Smooth muscle cell of the brain vasculature (primary cell): ENCODE measurements around the gene MAZ.
"Not testable (repeated sequence)": the region's sequence is repeated elsewhere in the genome, so short reads cannot be mapped to it uniquely, and the experiment has no call there.

ENCODE experiments used
- DNase-seq: peaks from one replicate; pipeline ENCODE4 v3.0.0-alpha.2; 2012; ENCODE audit warnings: low read depth, low spot score

Gene MAZ

DNA sequence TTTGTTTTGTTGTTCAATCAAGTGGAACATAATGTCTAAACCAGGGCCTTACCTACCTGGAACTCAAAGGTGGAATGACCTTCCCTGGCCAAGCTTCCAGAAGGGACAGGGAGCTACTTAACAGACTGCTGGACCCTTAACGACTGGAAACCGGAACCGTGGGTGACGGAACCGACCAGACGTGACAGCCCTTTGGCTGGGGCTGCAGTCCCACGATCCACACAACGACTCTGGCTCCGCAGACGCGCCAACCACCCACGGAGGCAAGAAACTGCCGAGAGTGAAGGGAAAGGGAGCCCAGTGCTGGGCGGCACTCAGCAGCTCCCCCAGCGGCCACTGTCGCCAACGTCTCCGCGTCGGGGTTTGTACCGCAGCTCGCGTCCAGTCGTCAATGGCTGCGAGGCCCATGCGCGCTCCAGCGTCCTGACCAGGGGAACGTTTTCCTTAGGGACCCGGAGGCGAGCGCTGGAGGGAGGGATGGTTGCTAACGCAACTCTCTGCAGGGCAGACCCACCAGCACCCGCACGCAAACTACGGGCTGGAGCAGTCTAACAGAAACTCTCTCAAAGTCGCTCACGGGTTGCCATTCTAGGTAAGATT lies 21.3 kb upstream of the MAZ start:
- DNase-seq = no peak

DNA sequence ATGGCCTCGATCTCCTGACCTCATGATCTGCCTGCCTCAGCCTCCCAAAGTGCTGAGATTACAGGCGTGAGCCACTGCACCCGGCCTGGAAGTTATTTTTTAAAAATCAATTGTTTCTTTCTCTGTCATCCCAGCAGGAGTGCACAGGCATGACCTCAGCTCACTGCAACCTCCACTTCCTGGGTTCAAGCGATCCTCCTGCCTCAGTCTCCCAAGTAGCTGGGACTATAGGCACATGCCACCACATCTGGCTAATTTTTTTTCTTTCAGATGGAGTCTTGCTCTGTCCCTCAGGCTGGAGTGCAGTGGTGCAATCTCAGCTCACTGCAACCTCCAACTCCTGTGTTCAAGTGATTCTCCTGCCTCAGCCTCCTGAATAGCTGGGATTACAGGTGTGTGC lies 19.2 kb upstream of the MAZ start:
- DNase-seq = not testable (repeated sequence)

DNA sequence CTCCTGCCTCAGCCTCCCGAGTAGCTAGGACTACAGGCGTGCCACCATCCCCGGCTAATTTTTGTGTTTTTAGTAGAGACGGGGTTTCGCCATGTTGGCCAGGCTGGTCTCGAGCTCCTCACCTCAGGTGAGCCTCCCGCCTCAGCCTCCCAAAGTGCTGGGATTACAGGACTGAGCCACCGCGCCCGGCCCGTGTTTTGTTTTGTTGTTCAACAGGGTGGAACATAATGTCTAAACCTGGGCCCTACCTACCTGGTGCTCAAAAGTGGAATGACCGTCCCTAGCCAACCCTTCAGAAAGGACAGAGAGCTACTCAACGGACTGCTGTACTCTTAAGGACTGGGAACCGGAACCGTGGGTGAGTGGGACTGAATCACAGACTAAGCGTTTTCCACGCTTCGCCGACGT lies 16.6 kb upstream of the MAZ start:
- DNase-seq = no peak

DNA sequence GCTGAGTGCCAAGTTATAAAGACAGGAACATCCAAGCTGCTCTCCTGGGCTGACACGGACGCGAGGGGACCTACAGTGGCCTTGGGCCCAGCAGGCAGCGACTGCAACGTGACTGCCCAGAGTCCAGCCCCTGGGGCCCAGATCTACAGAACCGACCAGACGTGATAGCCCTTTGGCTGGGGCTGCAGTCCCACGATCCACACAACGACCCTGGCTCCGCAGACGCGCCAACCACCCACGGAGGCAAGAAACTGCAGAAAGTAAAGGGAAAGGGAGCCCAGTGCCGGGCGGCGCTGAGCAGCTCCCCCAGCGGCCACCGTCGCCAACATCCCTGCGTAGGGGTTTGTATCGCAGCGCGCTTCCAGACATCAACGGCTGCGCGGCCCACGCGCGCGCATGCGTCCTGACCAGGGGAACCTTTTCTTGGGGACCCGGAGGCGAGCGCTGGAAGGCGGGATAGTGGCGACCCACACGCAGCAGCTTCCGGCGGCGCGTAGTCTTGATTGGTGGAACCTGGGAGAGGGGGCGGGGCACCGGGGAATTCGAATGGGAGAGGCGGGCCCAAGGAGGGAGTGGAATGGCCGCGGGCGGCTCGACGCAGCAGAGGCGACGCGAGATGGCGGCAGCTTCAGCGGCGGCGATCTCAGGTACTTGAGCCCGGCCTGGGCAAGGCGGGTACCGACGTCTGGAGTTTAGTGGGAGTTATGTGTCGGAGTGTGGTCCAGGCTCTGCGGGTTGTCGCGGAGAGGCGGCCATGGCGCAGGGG lies 16.0 kb upstream of the MAZ start, which contains the start of gene KIF22:
TSS of gene KIF22 (plus strand) at position 569 of the 766 bp plus-strand sequence. CDS start at position 578, 9 bp downstream.
- peak; percentile 99 for DNase-seq

DNA sequence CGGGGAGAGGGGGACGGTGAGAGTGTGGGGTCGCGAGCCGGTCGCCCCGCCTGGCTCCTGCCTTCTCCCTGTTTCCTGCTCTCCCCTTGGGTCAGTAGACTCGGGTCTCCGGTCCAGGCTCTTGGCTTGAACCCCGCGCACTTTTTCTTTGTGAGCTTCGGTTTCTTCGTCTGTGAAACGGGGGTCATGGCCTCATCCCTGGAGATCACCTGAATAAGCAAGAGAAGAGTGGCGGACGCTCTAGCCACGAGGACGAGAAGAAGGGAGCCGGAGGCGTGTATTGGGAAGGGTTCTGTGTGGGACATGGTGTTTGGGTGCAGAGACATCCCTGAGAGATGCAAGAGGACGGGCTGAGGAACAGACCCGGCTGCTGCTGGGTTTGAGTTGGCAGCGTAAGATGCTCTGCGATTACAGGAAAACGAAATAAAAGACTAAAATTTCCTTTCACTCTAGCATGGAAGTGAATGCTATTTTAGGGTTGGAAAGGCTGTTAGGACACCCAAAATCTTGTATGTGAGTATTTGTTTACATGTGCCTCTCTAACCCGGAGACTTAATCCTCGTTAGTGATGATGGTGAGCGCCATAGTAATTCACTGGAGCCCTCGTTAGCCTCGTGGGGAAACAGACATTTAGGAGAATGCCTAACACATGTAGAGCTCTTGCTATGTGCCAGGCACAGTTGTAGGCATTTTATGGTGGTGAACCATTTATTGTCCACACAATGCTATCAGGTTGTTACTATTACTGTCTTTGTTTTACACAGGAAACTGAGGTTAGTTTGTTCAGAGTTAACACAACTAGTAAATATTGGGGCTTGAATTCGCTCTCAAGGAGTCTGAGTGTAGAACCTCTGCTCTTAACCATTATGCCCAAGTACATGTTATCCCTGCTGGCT lies 15.1 kb upstream of the MAZ start:
- DNase-seq = no peak

DNA sequence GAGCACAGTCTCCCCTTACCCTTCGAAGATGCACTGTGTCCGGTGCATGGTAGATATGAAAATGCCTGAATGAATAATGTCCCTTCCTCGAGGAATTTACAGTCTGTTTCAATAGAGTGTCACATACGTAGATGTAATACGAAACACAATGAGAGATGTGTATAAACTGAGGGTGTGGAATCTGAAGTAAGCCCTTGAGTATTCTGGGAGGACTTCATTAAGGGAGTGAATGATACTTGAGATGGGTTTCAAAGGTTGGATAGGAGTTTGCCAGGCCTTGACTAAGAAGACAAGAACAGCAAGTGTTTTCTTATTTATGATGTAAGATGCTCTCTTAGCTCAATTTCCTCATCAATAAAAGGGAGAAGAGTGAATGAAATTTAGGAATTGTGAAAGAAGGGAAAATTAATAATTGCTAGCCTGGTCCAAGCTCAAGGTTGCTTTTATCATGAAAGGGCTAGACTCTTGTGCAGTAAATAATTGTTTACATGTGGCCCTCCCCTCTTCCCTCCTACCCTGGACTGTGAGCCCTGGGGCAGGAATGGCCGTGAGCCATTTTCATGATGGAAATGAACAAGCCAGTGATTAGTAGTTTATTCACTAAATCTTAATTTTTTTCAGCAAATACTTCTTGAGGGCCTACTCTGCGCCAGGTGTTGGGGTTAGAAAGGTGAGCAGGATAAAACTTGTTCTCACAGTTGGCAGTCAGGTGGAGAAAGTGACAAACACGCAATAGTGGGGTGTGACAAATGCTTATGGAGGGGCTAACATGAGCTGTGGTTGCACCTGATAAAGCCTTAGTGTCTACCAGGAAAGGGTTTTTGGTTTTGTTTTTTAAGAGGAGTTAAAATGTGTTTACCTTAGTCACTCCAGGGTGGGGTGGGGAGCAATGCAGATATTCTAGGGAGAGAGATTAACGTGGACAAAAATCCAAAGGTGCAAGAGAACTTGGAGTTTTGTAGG lies 14.2 kb upstream of the MAZ start:
- DNase-seq = no peak

DNA sequence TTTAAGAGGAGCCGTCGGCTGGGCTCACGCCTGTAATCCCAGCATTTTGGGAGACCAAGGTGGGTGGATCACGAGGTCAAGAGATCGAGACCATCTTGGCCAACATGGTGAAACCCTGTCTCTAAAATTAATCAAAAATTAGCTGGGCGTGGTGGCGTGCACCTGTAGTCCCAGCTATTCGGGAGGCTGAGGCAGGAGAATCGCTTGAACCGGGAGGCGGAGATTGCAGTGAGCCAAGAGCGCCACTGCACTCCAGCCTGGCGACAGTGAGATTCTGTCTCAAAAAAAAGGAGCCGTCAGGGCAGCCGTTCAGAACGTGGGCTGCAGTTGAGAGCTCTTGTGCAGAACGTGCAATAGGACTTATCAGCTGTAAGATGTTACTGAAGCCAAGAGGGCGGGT lies 13.2 kb upstream of the MAZ start:
- DNase-seq = not testable (repeated sequence)

DNA sequence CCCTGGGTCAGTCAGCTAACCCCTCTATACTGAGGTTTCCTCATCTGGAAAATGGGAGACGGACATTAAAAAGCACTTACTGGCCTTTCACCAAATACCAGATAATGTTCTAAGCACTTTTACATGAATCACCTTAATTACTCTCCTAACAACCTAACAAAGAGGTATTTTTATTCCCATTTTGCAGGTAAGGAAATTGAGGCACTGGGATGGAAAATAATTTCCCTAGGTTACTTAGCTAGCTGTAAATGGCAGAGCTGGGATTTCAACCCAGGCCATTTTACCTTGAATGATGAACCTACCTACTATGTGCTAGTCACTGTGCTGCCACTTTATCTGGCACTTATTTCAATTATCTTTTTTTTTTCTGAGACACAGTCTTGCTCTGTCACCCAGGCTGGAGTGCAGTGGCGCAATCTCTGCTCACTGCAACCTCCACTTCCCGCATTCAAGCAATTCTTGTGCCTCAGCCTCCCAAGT lies 12.1 kb upstream of the MAZ start:
- no peak for DNase-seq

DNA sequence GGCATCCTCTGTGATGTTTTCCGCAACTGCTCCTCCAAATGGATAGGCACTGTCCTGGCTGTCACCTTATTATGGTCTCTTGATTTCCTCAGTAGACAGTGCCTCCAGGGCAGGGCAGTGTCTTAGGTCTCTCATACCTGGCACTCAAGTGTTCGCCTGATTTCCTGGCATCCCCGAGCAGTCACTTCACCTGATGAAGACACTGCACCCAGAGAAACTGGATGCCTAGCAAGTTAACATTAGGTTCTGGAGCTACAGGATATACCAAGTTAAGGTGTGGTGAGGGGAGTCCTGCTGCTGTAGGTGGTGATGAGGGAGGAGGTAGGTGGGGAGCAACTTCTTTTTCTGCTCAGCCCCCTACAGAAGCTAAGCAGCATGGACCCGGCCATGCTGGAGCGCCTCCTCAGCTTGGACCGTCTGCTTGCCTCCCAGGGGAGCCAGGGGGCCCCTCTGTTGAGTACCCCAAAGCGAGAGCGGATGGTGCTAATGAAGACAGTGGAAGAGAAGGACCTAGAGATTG lies 3.9 kb upstream of the MAZ start:
- DNase-seq = no peak

DNA sequence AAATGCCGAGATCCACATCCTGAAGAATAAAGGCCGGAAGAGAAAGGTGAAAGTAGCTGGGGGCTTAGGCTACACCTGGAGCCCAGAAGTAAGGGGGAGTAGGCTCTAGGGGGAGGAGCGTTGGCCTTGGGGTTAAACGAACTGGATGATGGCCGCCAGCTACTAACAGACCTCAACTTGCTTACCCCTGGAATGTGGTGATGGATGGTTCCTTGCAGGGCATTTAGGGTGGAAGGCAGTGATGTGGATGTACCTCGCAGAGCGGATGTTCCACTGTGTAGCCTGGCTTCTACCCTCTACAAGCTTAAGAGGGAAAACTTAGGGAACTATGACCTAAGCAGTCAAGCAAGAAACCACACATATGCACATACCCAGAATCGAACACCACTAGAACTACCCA lies 2.3 kb upstream of the MAZ start:
- no peak for DNase-seq

DNA sequence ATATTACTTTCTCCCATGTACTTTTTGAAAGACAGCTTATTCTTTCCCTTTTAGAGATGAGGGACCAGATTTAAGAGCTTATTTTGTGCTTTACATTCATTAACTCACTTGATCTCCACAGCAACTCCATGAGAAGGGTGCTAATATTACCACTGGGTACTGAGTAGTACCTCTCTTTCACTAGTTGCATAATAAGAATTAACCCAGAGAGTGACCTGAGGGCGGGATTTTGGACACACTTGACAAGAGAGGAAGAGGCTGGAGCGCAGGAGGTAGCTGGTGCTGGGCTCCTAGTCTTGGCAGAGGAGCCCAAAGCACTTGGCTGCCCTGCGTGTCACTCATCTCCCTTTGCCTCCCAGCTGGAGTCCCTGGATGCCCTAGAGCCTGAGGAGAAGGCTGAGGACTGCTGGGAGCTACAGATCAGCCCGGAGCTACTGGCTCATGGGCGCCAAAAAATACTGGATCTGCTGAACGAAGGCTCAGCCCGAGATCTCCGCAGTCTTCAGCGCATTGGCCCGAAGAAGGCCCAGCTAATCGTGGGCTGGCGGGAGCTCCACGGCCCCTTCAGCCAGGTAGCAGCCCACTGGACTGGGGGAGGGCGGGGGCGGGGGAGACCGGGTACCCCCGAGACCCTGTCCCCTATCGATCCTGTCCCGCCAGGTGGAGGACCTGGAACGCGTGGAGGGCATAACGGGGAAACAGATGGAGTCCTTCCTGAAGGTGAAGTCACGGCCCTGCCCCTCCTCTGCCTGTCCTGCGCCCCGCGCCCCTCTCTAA lies 1.7 kb upstream of the MAZ start:
- no peak for DNase-seq

DNA sequence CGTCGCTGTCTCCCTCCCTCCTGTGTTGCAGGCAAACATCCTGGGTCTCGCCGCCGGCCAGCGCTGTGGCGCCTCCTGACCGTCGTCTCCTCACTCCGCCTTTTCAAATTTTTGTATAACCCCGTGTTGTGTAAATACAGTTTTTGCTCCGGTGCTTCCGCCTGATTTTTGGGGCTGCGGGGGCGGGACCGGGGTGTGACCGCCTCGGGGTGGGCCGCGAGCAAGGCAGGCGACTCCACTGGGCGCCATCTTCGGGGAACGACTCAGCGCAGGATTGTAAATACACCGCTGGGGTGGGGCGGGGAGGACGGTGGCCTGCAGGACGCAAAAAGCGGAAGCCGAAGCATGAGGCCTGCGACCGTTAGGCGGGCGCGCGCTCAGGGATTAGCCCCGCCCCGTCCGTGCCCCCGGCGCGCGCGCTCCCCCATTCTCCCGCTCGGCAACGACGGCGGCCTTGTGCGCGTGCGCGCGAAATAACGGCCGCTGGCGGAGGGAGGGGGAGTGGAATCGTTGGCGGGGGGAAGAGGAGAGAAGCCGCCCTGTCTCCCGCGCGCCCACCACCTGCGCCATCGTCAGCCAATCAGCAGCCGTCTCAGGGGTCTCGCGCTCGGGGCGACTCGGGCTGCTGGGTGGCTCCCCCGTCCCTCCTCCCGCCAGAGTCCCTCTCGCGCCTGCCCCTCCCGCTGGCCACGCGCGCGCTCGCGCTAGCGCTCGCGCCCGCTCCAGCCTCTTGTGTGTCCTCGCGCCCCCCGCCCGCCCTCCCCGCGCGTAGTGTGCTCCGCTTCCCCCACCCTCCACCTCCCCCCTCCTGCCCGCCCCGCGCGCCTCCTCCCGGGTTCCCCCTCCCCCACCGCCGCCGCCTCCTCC lies 864 bp upstream of the MAZ start:
- DNase-seq = peak; percentile 91

DNA sequence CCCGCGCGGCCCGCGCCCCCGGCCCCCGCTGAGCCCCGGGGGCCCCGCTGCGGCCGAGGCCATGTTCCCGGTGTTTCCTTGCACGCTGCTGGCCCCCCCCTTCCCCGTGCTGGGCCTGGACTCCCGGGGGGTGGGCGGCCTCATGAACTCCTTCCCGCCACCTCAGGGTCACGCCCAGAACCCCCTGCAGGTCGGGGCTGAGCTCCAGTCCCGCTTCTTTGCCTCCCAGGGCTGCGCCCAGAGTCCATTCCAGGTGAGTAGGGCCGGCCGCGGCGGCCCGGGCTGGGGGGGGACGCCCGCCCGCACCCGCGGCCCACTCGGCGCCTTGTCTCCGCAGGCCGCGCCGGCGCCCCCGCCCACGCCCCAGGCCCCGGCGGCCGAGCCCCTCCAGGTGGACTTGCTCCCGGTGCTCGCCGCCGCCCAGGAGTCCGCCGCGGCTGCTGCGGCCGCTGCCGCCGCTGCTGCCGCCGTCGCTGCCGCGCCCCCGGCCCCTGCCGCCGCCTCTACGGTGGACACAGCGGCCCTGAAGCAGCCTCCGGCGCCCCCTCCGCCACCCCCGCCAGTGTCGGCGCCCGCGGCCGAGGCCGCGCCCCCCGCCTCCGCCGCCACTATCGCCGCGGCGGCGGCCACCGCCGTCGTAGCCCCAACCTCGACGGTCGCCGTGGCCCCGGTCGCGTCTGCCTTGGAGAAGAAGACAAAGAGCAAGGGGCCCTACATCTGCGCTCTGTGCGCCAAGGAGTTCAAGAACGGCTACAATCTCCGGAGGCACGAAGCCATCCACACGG lies 504 bp downstream of the MAZ start:
- DNase-seq = no peak

DNA sequence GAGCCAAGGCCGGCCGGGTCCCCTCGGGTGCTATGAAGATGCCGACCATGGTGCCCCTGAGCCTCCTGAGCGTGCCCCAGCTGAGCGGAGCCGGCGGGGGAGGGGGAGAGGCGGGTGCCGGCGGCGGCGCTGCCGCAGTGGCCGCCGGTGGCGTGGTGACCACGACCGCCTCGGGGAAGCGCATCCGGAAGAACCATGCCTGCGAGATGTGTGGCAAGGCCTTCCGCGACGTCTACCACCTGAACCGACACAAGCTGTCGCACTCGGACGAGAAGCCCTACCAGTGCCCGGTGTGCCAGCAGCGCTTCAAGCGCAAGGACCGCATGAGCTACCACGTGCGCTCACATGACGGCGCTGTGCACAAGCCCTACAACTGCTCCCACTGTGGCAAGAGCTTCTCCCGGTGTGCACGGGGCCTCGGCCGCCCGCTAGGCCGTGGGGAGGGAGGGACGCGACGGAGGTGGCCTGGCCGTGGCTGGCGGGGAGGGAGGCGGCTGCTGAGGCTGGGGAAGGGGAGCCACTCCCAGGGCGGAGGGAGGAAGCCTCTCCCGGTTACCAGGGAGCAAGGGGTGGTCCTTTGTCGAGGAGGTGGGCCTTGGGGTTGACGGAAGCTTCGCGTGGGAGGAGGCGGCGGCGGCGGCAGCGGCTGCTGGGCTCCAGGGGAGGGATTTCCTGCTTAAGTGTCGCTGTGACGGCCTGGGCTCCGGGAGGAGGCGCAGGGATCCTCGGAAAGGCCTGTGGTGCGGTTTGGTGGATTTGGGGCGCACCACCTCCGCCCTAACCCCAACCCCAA lies 1.3 kb downstream of the MAZ start:
- no peak for DNase-seq

DNA sequence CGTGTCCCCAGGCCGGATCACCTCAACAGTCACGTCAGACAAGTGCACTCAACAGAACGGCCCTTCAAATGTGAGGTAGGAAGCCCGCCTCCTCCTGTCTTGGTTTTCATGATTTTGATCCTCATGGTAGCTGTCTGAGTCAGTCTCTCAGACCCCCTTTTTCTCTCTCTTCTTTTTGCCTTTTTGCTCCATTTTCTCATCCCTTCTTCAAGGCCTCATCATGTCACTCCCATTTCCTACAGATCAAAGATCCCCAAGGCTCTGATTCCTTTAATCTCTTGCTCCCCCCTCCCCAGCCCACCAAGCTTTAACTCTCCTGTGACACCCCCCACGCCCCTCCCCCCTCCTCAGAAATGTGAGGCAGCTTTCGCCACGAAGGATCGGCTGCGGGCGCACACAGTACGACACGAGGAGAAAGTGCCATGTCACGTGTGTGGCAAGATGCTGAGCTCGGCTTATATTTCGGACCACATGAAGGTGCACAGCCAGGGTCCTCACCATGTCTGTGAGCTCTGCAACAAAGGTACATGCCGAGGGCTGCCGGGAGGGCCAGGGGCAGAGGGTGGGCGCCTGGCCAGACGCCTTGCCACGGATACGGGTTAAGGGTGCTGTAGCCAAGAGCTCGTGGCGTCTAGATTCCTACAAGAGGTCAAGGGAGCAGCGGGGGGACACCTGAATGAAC lies 2.0 kb downstream of the MAZ start:
- DNase-seq = no peak

DNA sequence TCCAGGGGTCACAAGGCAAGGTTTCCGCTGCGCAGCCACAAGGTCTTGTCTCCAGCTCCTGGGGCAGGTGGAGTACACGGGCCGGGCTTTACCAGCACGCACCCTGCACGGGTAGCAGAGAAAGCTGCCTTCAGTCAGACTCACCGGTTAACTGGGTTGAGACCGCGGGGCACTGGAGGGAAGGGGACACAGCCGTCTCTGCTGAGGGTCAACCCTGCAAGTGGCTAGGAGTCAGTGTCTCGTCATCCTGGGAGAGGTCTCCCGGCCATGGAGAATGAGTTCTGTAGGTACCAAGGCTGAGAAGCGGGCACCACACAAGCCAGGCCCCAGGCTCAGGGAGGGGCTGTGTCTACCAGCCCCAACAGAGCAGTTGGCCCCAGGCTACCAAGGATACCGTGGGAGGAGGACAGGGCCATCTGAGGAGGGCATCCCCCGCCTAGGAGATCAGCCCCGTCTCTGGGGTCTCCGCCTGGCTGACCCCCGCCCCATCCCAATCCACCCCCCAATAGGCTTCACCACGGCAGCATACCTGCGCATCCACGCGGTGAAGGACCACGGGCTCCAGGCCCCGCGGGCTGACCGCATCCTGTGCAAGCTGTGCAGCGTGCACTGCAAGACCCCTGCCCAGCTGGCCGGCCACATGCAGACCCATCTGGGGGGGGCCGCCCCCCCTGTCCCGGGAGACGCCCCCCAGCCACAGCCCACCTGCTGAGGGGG lies 2.9 kb downstream of the MAZ start:
- no peak for DNase-seq
